HepG2 (cell line): Measurements from ENCODE around the gene SLC35B2. TPM values are rescaled to one million over a fixed set of nuclear protein-coding genes. Genes with fewer than 3 reads are reported as not detected.

Experiments
- ARHGAP35 ChIP-seq: sonication (generic); formaldehyde crosslinking; IDR thresholded peaks from 2 replicates; pipeline ENCODE4 v1.9.0; 2022; ENCODE audit warnings: mild to moderate bottlenecking, inconsistent platforms, moderate library complexity, missing genetic modification reagents, borderline replicate concordance
- CHD4 ChIP-seq: fragments of 200-600 bp; sonication (generic); IDR thresholded peaks from 2 replicates; pipeline ENCODE4 v1.7.0; 2017; ENCODE audit warnings: mild to moderate bottlenecking, low read length, borderline replicate concordance
- FUBP1 ChIP-seq: sonication (generic); formaldehyde crosslinking; IDR thresholded peaks from 2 replicates; pipeline ENCODE4 v1.5.1; 2020; ENCODE audit warnings: missing genetic modification reagents, mild to moderate bottlenecking, borderline replicate concordance
- PAWR ChIP-seq: sonication (generic); formaldehyde crosslinking; IDR thresholded peaks from 2 replicates; pipeline ENCODE4 v1.4.0; 2020; ENCODE audit warnings: missing genetic modification reagents, mild to moderate bottlenecking, borderline replicate concordance
- PLRG1 ChIP-seq: fragments of 450-650 bp; conservative IDR thresholded peaks from 2 replicates; pipeline ENCODE4 v1.6.1; 2016
- RAD21 ChIP-seq: fragments of 450-650 bp; formaldehyde crosslinking; IDR thresholded peaks from 2 replicates; pipeline ENCODE4 v1.5.0; 2020; ENCODE audit warnings: mild to moderate bottlenecking
- RBFOX2 ChIP-seq: fragments of 200-400 bp; formaldehyde crosslinking; IDR thresholded peaks from 2 replicates; pipeline ENCODE4 v1.6.1; 2017; ENCODE audit warnings: low read depth, mild to moderate bottlenecking, low read length
- SALL1 ChIP-seq: sonication (generic); formaldehyde crosslinking; IDR thresholded peaks from 2 replicates; pipeline ENCODE4 v1.8.0; 2022; ENCODE audit warnings: mild to moderate bottlenecking, missing genetic modification reagents
- SIX1 ChIP-seq: sonication (generic); formaldehyde crosslinking; IDR thresholded peaks from 2 replicates; pipeline ENCODE4 v1.4.0; 2020; ENCODE audit warnings: missing genetic modification reagents, borderline replicate concordance
- SMC3 ChIP-seq: IDR thresholded peaks from 2 replicates; pipeline ENCODE4 v1.6.1; 2011; ENCODE audit warnings: low read length, improper control_type of control experiment
- SP1 ChIP-seq, 2 experiments: fragments of 450-650 bp in 1 of 2; sonication (generic) in 1 of 2; formaldehyde crosslinking in 1 of 2; IDR thresholded peaks; 2 replicates each; pipeline versions ENCODE4 v1.4.0 to v1.6.1; 2016 to 2020; ENCODE audit warnings: missing genetic modification reagents in 1 of 2
- TGIF2 ChIP-seq: IDR thresholded peaks from 2 replicates; pipeline ENCODE4 v1.6.1; 2016; ENCODE audit warnings: control low read depth, missing compliant biosample characterization
- ZBTB7B ChIP-seq: sonication (generic); formaldehyde crosslinking; IDR thresholded peaks from 2 replicates; pipeline ENCODE4 v1.4.0; 2020; ENCODE audit warnings: missing genetic modification reagents
- ZFYVE20 ChIP-seq: sonication (generic); formaldehyde crosslinking; IDR thresholded peaks from 2 replicates; pipeline ENCODE4 v1.8.0; 2023; ENCODE audit warnings: low read depth, mild to moderate bottlenecking, moderate library complexity, missing genetic modification reagents, borderline replicate concordance
- ZNF431 ChIP-seq: sonication (generic); formaldehyde crosslinking; IDR thresholded peaks from 2 replicates; pipeline ENCODE4 v1.9.0; 2022; ENCODE audit warnings: missing genetic modification reagents, low read depth, mild to moderate bottlenecking, borderline replicate concordance
- ZNF562 ChIP-seq: sonication (generic); formaldehyde crosslinking; IDR thresholded peaks from 2 replicates; pipeline ENCODE4 v1.8.0; 2022; ENCODE audit warnings: missing genetic modification reagents, borderline replicate concordance
- ZNF589 ChIP-seq: sonication (generic); formaldehyde crosslinking; conservative IDR thresholded peaks from 2 replicates; pipeline ENCODE4 v1.8.0; 2022; ENCODE audit warnings: mild to moderate bottlenecking, moderate library complexity, missing genetic modification reagents
- ZNF772 ChIP-seq: sonication (generic); formaldehyde crosslinking; IDR thresholded peaks from 2 replicates; pipeline ENCODE4 v1.5.0; 2020; ENCODE audit warnings: mild to moderate bottlenecking, missing genetic modification reagents
- ZNF83 ChIP-seq: sonication (generic); formaldehyde crosslinking; IDR thresholded peaks from 2 replicates; pipeline ENCODE4 v1.4.0; 2020; ENCODE audit warnings: missing genetic modification reagents, mild to moderate bottlenecking, borderline replicate concordance
- ZSCAN12 ChIP-seq: sonication (generic); formaldehyde crosslinking; IDR thresholded peaks from 2 replicates; pipeline ENCODE4 v1.9.0; 2021; ENCODE audit warnings: mild to moderate bottlenecking, missing genetic modification reagents
- polyA plus RNA-seq, 8 experiments: library from polyadenylated mRNA; depleted of rRNA in 3 of 8; stranded (reverse) in 7 of 8; unstranded in 1 of 8; fragments of >200 nt; fragmentation: Illumina TruSeq in 4 of 8; extraction: Trizol in 4 of 8; gene quantifications; 2 replicates each; pipeline versions ENCODE4 v1.2.1 to v1.2.3, GENCODE V29; 2011 to 2016; ENCODE audit warnings: low read depth in 4 of 8, missing spikeins in 1 of 8, mixed read lengths in 1 of 8; ENCODE audit not compliant: insufficient read depth in 1 of 8
- total RNA-seq, 5 experiments: library from RNA; depleted of rRNA; stranded (reverse); fragments of >200 nt; fragmentation: Illumina TruSeq; extraction: Trizol; gene quantifications; 2 replicates each; pipeline ENCODE4 v1.2.3, GENCODE V29; 2016; ENCODE audit warnings: low read depth in 1 of 5
- TF ChIP-seq, protein P1 (sequence below): sonication (generic); formaldehyde crosslinking; IDR thresholded peaks from 2 replicates; pipeline ENCODE4 v1.5.0; 2020; ENCODE audit warnings: mild to moderate bottlenecking, missing genetic modification reagents, borderline replicate concordance
- TF ChIP-seq, protein P2 (sequence below): sonication (generic); formaldehyde crosslinking; IDR thresholded peaks from 2 replicates; pipeline ENCODE4 v1.5.0; 2020; ENCODE audit warnings: missing genetic modification reagents, mild to moderate bottlenecking, borderline replicate concordance
- TF ChIP-seq, protein P3 (sequence below): sonication (generic); formaldehyde crosslinking; IDR thresholded peaks from 2 replicates; pipeline ENCODE4 v1.8.0; 2022; ENCODE audit warnings: missing genetic modification reagents, low read depth, mild to moderate bottlenecking, borderline replicate concordance

Gene SLC35B2
- total and polyA plus RNA-seq, 2 of the 13 experiments (the other 11 are each of a cell fraction or from before 2014, with no cell fraction given), result 61.1 to 148 TPM

DNA sequence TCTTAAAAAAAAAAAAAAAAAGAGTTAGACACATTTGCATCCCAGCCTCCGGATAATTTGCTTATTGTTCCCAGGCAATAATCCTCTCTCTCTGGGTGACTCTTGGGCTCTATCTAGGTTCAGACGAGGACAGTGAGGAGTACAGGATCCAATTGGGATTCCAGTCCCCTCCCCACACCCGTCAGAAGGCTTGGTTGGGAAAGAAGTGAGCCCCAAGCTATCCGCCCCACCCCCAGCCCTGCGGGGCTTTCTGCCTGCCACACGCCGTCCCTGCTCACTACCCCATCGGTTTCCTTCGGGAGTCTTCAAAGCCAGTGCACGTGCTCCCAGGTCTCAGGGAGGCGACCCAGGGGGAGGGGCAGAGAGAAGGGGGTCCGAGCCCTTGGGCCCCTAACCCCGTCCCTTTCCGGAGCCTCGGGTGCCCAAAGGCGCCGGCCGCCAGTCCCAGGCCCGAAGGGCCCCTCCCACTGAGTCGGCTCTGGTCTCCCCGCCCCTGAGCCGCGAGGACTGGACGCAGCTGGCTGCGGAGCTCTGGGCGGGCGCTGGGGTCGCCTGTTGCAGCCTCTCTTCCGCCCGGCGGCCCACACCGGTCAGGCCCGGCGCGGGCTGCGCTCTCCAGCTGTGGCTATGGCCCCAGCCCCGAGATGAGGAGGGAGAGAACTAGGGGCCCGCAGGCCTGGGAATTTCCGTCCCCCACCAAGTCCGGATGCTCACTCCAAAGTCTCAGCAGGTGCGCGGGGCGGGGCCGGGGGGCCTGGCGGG, 38.1 kb downstream of the SLC35B2 start (continued):
- TF ChIP-seq PLRG1 (no peak), SALL1 (CRISPR knock-in tag) (peak; percentile 73), ZSCAN12 (CRISPR knock-in tag) (peak; percentile 79; the same call in 1 of the 2 replicates), ZNF589 (CRISPR knock-in tag) (no peak), CHD4 (no peak), ZNF772 (CRISPR knock-in tag) (no peak), ARHGAP35 (CRISPR knock-in tag) (peak; percentile 92), ZNF83 (CRISPR knock-in tag) (peak; percentile 90; the same call in 1 of the 2 replicates), ZNF562 (CRISPR knock-in tag) (no peak), SIX1 (CRISPR knock-in tag) (no peak), SMC3 (no peak), TGIF2 (CRISPR knock-in tag) (no peak), PAWR (no peak), ZBTB7B (peak; percentile 94), RBFOX2 (peak; percentile 82), RAD21 (CRISPR knock-in tag) (peak; percentile 56), FUBP1 (CRISPR knock-in tag) (no peak), SP1 (IDR thresholded peaks at IDR 0.05) (no peak), SP1 (CRISPR knock-in tag; IDR thresholded peaks at IDR 0.05) (peak; percentile 33; the same call in 1 of the 2 replicates), ZFYVE20 (CRISPR knock-in tag) (no peak), ZNF431 (no peak)
- TF ChIP-seq, protein P1, sequence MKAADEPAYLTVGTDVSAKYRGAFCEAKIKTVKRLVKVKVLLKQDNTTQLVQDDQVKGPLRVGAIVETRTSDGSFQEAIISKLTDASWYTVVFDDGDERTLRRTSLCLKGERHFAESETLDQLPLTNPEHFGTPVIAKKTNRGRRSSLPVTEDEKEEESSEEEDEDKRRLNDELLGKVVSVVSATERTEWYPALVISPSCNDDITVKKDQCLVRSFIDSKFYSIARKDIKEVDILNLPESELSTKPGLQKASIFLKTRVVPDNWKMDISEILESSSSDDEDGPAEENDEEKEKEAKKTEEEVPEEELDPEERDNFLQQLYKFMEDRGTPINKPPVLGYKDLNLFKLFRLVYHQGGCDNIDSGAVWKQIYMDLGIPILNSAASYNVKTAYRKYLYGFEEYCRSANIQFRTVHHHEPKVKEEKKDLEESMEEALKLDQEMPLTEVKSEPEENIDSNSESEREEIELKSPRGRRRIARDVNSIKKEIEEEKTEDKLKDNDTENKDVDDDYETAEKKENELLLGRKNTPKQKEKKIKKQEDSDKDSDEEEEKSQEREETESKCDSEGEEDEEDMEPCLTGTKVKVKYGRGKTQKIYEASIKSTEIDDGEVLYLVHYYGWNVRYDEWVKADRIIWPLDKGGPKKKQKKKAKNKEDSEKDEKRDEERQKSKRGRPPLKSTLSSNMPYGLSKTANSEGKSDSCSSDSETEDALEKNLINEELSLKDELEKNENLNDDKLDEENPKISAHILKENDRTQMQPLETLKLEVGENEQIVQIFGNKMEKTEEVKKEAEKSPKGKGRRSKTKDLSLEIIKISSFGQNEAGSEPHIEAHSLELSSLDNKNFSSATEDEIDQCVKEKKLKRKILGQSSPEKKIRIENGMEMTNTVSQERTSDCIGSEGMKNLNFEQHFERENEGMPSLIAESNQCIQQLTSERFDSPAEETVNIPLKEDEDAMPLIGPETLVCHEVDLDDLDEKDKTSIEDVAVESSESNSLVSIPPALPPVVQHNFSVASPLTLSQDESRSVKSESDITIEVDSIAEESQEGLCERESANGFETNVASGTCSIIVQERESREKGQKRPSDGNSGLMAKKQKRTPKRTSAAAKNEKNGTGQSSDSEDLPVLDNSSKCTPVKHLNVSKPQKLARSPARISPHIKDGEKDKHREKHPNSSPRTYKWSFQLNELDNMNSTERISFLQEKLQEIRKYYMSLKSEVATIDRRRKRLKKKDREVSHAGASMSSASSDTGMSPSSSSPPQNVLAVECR, result peak; percentile 71; the same call in 1 of the 2 replicates
- TF ChIP-seq, protein P2, sequence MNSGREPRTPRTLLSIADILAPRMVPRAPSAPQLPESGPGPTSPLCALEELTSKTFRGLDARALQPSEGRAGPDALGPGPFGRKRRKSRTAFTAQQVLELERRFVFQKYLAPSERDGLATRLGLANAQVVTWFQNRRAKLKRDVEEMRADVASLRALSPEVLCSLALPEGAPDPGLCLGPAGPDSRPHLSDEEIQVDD, result no peak
- TF ChIP-seq, protein P3, sequence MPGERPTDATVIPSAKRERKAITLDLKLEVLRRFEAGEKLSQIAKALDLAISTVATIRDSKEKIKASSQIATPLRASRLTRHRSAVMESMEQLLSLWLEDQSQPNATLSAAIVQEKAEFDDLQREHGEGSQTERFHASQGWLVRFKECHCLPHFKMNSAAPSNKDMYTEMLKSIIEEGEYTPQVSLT (CRISPR knock-in tag), result no peak
